Thoracic aorta (tissue), 2 donors: ENCODE measurements around the gene NPBWR2. TPM values are rescaled to one million over a fixed set of nuclear protein-coding genes. Genes with fewer than 3 reads are reported as not detected.

Source experiments
- ATAC-seq: fragments of 150-250 bp; one replicate; pipeline ENCODE4 v1.8.0; 2017; ENCODE audit warnings: low read depth; ENCODE audit not compliant: insufficient number of reproducible peaks, low FRiP score
- DNase-seq: peaks from one replicate; pipeline ENCODE4 v3.0.0-alpha.2; 2020; ENCODE audit warnings: low spot score
- H3K27ac ChIP-seq, 2 donors: fragments of 200-600 bp; sonication (generic); 1 replicate in 1 of 2; 2 replicates in 1 of 2; pipeline ENCODE4 v1.5.1; 2016; ENCODE audit warnings: mild to moderate bottlenecking in 2 of 2, moderate library complexity in 2 of 2
- H3K27me3 ChIP-seq: fragments of 200-600 bp; sonication (generic); replicated peaks from 2 replicates; pipeline ENCODE4 v1.6.0; 2016; ENCODE audit warnings: mild to moderate bottlenecking; ENCODE audit not compliant: insufficient read depth
- H3K36me3 ChIP-seq: fragments of 200-600 bp; sonication (generic); one replicate; pipeline ENCODE4 v1.5.1; 2016
- H3K4me1 ChIP-seq, 2 donors: fragments of 200-600 bp; sonication (generic); 1 replicate in 1 of 2; 2 replicates in 1 of 2; pipeline versions ENCODE4 v1.5.1 to v1.6.0; 2016; ENCODE audit warnings: low read depth in 2 of 2, mild to moderate bottlenecking in 1 of 2; ENCODE audit not compliant: control insufficient read depth in 1 of 2
- H3K4me3 ChIP-seq: fragments of 200-600 bp; sonication (generic); 2 replicates; pipeline ENCODE4 v1.5.1; 2016; ENCODE audit warnings: mild to moderate bottlenecking
- H3K9me3 ChIP-seq: fragments of 200-600 bp; sonication (generic); 2 replicates; pipeline ENCODE4 v1.5.1; 2016
- CTCF ChIP-seq: fragments of 200-600 bp; sonication (generic); IDR thresholded peaks from one replicate; pipeline ENCODE4 v1.5.1; 2019; ENCODE audit warnings: antibody characterized with exemption
- total RNA-seq, 2 donors: library from RNA; depleted of rRNA; stranded (reverse); fragments of >200 nt; gene quantifications; one replicate each; pipeline versions ENCODE4 v1.1.0 to v1.2.3, GENCODE V29; 2016

The NPBWR2 gene
- total RNA-seq, 2 donors from 2014 or later, result not detected

GRCh38 chr20:64083378-64083803 lies 24.0 kb downstream of the NPBWR2 start:
- ATAC-seq (no peak), DNase-seq (no peak)
- Histone ChIP-seq H3K9me3 (no peaks in the 10 kb centered on the region), H3K4me3 (peak overlapping the region; percentile 75), H3K27me3 (no peaks in the 10 kb centered on the region), H3K27ac (no peak overlapping the region), H3K4me1 (peaks cover 19 to 33% of the 10 kb centered on the region in 2 donors), H3K36me3 (no peaks in the 10 kb centered on the region)
- peak; percentile 49 for TF ChIP-seq CTCF

GRCh38 chr20:64082820-64083377 lies 24.5 kb downstream of the NPBWR2 start:
- Histone ChIP-seq H3K4me3 (peak overlapping the region; percentile 75), H3K27me3 (no peaks in the 10 kb centered on the region), H3K36me3 (no peaks in the 10 kb centered on the region), H3K9me3 (no peaks in the 10 kb centered on the region), H3K4me1 (peaks cover 20 to 38% of the 10 kb centered on the region in 2 donors), H3K27ac (no peak overlapping the region)
- no peak for DNase-seq
- TF ChIP-seq CTCF, result no peak
- no peak for ATAC-seq

- TF ChIP-seq CTCF, result no peak
- peaks cover 20 to 38% of the 10 kb centered on the region in 2 donors for H3K4me1 ChIP-seq
- ATAC-seq, result no peak
Observed at GRCh38 chr20:64082126-64082731, 25.1 kb downstream of the NPBWR2 start.

GRCh38 chr20:64081624-64081964 lies 25.8 kb downstream of the NPBWR2 start:
- ATAC-seq (no peak), DNase-seq (no peak)
- peaks cover 20 to 38% of the 10 kb centered on the region in 2 donors for H3K4me1 ChIP-seq
- no peaks in the 10 kb centered on the region for H3K9me3 ChIP-seq
- TF ChIP-seq CTCF, result no peak
- no peaks in the 10 kb centered on the region for H3K27me3 ChIP-seq
- H3K4me3 ChIP-seq, result no peak overlapping the region
- no peak overlapping the region for H3K27ac ChIP-seq
- H3K36me3 ChIP-seq, result no peaks in the 10 kb centered on the region

More at GRCh38 chr20:64082126-64082731, 25.1 kb downstream of the NPBWR2 start:
- H3K27me3 ChIP-seq, result no peaks in the 10 kb centered on the region
- H3K27ac ChIP-seq, result no peak overlapping the region
- H3K9me3 ChIP-seq, result no peaks in the 10 kb centered on the region
- no peaks in the 10 kb centered on the region for H3K36me3 ChIP-seq
- H3K4me3 ChIP-seq, result no peak overlapping the region
- no peak for DNase-seq

- no peak for TF ChIP-seq CTCF
- Histone ChIP-seq H3K4me3 (peak overlapping the region; percentile 70), H3K9me3 (no peaks in the 10 kb centered on the region), H3K27ac (no peak overlapping the region), H3K36me3 (no peaks in the 10 kb centered on the region), H3K27me3 (no peaks in the 10 kb centered on the region), H3K4me1 (peaks cover 20 to 38% of the 10 kb centered on the region in 2 donors)
- no peak for ATAC-seq
- DNase-seq, result no peak
Observed at GRCh38 chr20:64080813-64081623, 26.3 kb downstream of the NPBWR2 start.
